Upper lobe of left lung (tissue), 4 donors: ENCODE results near the gene CD68.

Experiments used
- CTCF ChIP-seq, 6 experiments: fragments of 450-650 bp in 4 of 6; fragments of 200-600 bp in 2 of 6; sonication (generic) in 2 of 6; IDR thresholded peaks; one replicate each; pipeline ENCODE4 v1.5.1; 2016 to 2019; ENCODE audit warnings: antibody characterized with exemption in 6 of 6
- EP300 ChIP-seq, 4 donors: sonication (generic); formaldehyde crosslinking; IDR thresholded peaks; one replicate each; pipeline ENCODE4 v1.5.1; 2017; ENCODE audit warnings: antibody characterized with exemption in 4 of 4, control low read depth in 2 of 4
- POLR2A ChIP-seq, 4 donors: fragments of 450-650 bp; IDR thresholded peaks; one replicate each; pipeline ENCODE4 v1.5.1; 2016 to 2017; ENCODE audit warnings: antibody characterized with exemption in 4 of 4, mild to moderate bottlenecking in 2 of 4
- POLR2AphosphoS5 ChIP-seq, 2 donors: sonication (generic); formaldehyde crosslinking; IDR thresholded peaks; one replicate each; pipeline ENCODE4 v1.5.1; 2017; ENCODE audit warnings: antibody characterized with exemption in 2 of 2

GRCh38 chr17:7579834-7580603, 581 bp downstream of the CD68 start:
- TF ChIP-seq CTCF (IDR thresholded peaks at IDR 0.05) (no peak), POLR2AphosphoS5 (IDR thresholded peaks at IDR 0.05) (no peak), POLR2A (IDR thresholded peaks at IDR 0.05) (peak in 1 of 4 donors; percentile 20), EP300 (IDR thresholded peaks at IDR 0.05) (no peak)
